Heart right ventricle (tissue), 16 donors: Measurements from ENCODE around the gene PLD4. TPM values are rescaled to one million over a fixed set of nuclear protein-coding genes. Genes with fewer than 3 reads are reported as not detected.

Experiments used
- ATAC-seq, 8 donors: fragments of 200-7000 bp; cut with Tn5 transposase; one replicate each; pipeline ENCODE4 v1.9.1; 2020; ENCODE audit warnings: mild to moderate bottlenecking in 8 of 8, moderate library complexity in 8 of 8, moderate number of reproducible peaks in 1 of 8
- DNase-seq, 2 donors: peaks; one replicate each; pipeline ENCODE4 v3.0.0-alpha.2; 2020
- H3K27ac ChIP-seq, 10 donors: fragments of 200-600 bp; sonication (generic) in 2 of 10; one replicate each; pipeline versions ENCODE4 v1.5.0 to v1.8.0; 2020 to 2022; ENCODE audit warnings: mild to moderate bottlenecking in 3 of 10
- H3K27me3 ChIP-seq, 7 donors: fragments of 200-600 bp; one replicate each; pipeline ENCODE4 v1.8.0; 2021 to 2022; ENCODE audit warnings: mild to moderate bottlenecking in 2 of 7
- H3K36me3 ChIP-seq, 9 donors: fragments of 200-600 bp; sonication (generic) in 1 of 9; one replicate each; pipeline versions ENCODE4 v1.5.0 to v1.8.0; 2020 to 2022; ENCODE audit warnings: mild to moderate bottlenecking in 2 of 9
- H3K4me1 ChIP-seq, 9 donors: fragments of 200-600 bp; sonication (generic) in 1 of 9; one replicate each; pipeline versions ENCODE4 v1.5.0 to v1.8.0; 2020 to 2022; ENCODE audit warnings: mild to moderate bottlenecking in 4 of 9
- H3K4me3 ChIP-seq, 10 donors: fragments of 200-600 bp; sonication (generic) in 2 of 10; one replicate each; pipeline versions ENCODE4 v1.5.0 to v1.8.0; 2020 to 2022; ENCODE audit warnings: mild to moderate bottlenecking in 7 of 10, moderate library complexity in 2 of 10
- H3K9me3 ChIP-seq, 11 donors: fragments of 200-600 bp in 10 of 11; sonication (generic) in 2 of 11; one replicate each; pipeline versions ENCODE4 v1.5.0 to v1.8.0; 2013 to 2022; ENCODE audit warnings: mild to moderate bottlenecking in 2 of 11, control low read depth in 1 of 11, moderate library complexity in 1 of 11
- WGBS, 2 donors: extraction: QIAGEN DNeasy Blood & Tissue Kit; methylation state at CpG; one replicate each; pipeline ENCODE4 v1.1.7; 2013; ENCODE audit warnings: inconsistent platforms in 1 of 2; 5-methylcytosine and 5-hydroxymethylcytosine counted together
- intact Hi-C, 10 donors: fragments of 100-400 bp; cut with DNase I; formaldehyde crosslinking; loops; one replicate each; pipeline versions ENCODE4 v1.11.1 to v1.14.2; 2022
- polyA plus RNA-seq, 2 donors: library from polyadenylated mRNA; stranded (reverse); fragments of 200-250 nt; gene quantifications; one replicate each; pipeline ENCODE4 v1.2.3, GENCODE V29; 2013
- total RNA-seq, 10 donors: library from RNA; stranded (reverse); fragmentation: NEBNext Ultra II Directional in 3 of 10; extraction: Animal tissue kit (Norgen Biotek cat#: 25700) in 3 of 10; gene quantifications; one replicate each; pipeline versions ENCODE4 v1.2.1 to v1.2.4, GENCODE V29; 2021 to 2023
- TF ChIP-seq, protein P1 (sequence below), 9 donors: fragments of 200-600 bp; sonication (generic) in 2 of 9; IDR thresholded peaks; one replicate each; pipeline versions ENCODE4 v1.5.0 to v1.8.0; 2021 to 2022; ENCODE audit warnings: antibody characterized with exemption in 9 of 9, mild to moderate bottlenecking in 5 of 9, moderate library complexity in 1 of 9
- donor health status: Arrhythmogenic right ventricular cardiomyopathy.
- donor health status: ischemic (EF 13 %, LVEDD 7.1; RV severe dilation, severe dysfunction).
- donor health status: healthy with polysubstance abuse.
- donor health status: DM: no; HTN: yes; CAD: no.
- donor health status: DM: no; HTN: no; CAD: no.
- donor health status: ischemic (EF 25% LVEDD 6.9; RV normal size, moderate dysfunction).
- donor health status: ischemic (EF 25% LVEDD 5.7; RV mildly dilated, moderate dysfunction).
- donor health status: healthy.
- donor health status: DM: yes; HTN: yes; CAD: no.
- donor health status: Ischemic cardiomyopathy.
- donor health status: ischemic (EF 35%, LVEDD 5.7; RV mildly dilated, moderate dysfunction).
- donor health status: nonischemic (EF 11% LVEDD 7.7; RV severe dilation, severe dysfunction).
- donor health status: DM: yes; HTN: yes; CAD: no.
- donor health status: PGD.
- donor health status: ischemic (EF 29% LVEDD 5.4; RV normal size, mild dysfunction).
- donor health status: nonischemic (EF 23%, LVEDD 6.1; RV moderate dilation, normal function).

The PLD4 gene
- total and polyA plus RNA-seq, 12 donors: 0.07 to 0.91 (median 0.47) TPM; not detected in 1

DNA sequence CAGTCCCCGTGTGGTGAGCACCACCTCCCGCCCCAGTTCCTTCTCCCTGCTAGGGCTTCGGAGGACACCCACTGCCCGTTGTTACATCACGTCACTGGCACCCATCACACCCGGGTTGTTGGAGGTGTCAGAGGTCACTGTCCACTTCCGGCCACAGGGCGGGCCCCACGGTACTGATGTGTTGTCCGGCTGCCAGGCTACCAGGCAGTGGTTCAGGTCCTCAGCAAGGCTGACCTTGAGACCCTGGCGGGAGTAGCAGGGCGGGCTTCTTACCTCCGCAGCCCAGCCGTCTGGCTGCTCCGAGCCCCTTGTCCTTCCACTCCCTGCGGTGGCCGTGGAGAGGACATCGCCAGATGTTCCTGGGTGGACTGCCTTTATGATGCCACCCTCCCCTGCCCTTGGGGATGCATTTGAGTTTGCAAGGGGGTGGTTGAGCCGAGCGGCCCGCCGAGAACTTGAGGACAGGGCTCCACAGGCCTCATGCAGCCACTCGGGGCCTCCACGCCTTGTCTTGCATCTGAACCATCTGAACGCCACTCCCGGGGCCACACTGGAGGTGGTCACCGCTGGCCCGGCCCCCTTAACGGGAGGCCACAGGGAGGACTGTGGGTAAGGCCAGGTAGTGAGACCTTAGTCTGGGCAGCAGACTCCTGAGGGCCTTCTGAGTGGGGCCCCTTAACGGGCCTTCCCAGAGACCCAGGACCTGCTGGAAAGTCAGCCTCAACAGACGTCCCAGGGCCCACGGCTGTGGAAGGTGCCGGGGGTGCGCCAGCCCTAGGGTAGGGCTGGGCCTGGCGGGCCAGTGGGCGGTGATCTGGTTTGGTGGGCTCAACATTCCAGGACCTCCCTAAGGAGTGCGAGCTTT is 27.1 kb upstream of the PLD4 start:
- TF ChIP-seq, protein P1, sequence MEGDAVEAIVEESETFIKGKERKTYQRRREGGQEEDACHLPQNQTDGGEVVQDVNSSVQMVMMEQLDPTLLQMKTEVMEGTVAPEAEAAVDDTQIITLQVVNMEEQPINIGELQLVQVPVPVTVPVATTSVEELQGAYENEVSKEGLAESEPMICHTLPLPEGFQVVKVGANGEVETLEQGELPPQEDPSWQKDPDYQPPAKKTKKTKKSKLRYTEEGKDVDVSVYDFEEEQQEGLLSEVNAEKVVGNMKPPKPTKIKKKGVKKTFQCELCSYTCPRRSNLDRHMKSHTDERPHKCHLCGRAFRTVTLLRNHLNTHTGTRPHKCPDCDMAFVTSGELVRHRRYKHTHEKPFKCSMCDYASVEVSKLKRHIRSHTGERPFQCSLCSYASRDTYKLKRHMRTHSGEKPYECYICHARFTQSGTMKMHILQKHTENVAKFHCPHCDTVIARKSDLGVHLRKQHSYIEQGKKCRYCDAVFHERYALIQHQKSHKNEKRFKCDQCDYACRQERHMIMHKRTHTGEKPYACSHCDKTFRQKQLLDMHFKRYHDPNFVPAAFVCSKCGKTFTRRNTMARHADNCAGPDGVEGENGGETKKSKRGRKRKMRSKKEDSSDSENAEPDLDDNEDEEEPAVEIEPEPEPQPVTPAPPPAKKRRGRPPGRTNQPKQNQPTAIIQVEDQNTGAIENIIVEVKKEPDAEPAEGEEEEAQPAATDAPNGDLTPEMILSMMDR (IDR thresholded peaks at IDR 0.05): no peak
- H3K27ac ChIP-seq: no peak overlapping the region
- H3K36me3 ChIP-seq: peaks cover 0 to 8% (median 0%) of the 10 kb centered on the region in 9 donors
- WGBS, 2 donors: 87 to 93% methylated on average over 37 of the region's 37 CpGs
- no peak overlapping the region for H3K4me3 ChIP-seq
- no peak for DNase-seq
- no peak for ATAC-seq
- intact Hi-C loops: loop anchor here in 8 of 10 donors (2.0 to 10.0 kb wide), 4 partner anchors 77 to 150 kb away; partner anchors contain the start of gene AHNAK2 (in 1 of the 8)
- H3K9me3 ChIP-seq: no peaks in the 10 kb centered on the region
- H3K27me3 ChIP-seq: no peaks in the 10 kb centered on the region
- peaks cover 5 to 30% (median 17%) of the 10 kb centered on the region in 9 donors for H3K4me1 ChIP-seq

DNA sequence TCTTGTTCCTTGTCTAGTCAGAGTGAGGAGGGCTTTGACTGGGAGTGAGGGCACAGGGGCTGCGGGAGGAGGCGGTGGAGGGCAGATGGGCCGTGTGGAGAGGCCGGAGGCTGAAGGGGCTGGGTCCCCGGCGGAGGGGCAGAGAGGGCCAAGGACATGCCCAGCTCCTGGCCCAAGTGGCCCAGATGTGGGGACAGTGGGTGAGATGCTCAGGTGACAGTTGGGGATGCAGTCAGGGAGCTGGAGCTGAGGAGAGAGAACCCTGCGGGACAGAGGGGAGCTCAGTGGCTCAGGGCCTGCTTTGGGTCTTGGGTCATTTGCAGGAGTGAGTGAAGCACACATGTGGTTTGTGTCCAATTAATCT is 26.5 kb upstream of the PLD4 start:
- H3K36me3 ChIP-seq: peaks cover 0 to 8% (median 0%) of the 10 kb centered on the region in 9 donors
- 95 to 99% methylated on average over 7 of the region's 7 CpGs for WGBS, 2 donors
- DNase-seq: no peak
- no peak overlapping the region for H3K4me3 ChIP-seq
- no peak for ATAC-seq
- TF ChIP-seq, protein P1 (IDR thresholded peaks at IDR 0.05): no peak
- peaks cover 5 to 30% (median 17%) of the 10 kb centered on the region in 9 donors for H3K4me1 ChIP-seq
- intact Hi-C loops: loop anchor here in 7 of 10 donors (2.0 to 10.0 kb wide), 4 partner anchors 77 to 149 kb away; partner anchors contain the start of gene AHNAK2 (in 1 of the 7)
- H3K27me3 ChIP-seq: peaks cover 0 to 2% (median 0%) of the 10 kb centered on the region in 7 donors
- H3K9me3 ChIP-seq: no peaks in the 10 kb centered on the region
- no peak overlapping the region for H3K27ac ChIP-seq

DNA sequence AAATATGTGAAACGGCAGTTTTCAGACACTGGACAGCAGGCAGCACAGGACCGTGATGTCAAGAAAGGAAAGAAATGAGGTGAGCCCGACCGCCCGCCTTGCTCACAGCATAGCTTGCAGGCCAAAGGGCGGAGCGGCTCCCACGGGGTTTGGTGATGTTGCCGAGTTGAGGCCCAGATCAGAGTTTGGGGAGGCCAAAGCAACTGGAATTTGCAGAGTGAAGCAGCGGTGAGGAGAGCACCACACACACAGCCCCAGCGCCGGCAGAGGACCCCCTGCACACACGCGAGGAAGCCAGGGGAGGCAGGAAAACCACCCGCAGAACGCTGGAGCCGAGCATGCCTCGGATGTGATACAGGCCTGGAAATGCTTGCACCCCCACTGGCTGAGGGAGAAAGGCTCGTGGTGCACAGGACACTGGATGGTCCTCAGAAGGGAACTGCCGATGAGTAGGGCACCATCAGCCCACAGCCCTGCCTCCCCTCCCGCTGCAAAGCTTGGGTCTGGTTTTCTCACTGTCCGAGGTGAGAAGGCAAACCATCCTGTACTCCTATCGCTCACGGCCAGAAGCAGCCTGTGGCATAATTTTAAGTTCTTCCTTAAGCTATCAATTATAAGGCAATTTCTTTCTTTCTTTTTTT is 25.7 kb upstream of the PLD4 start:
- TF ChIP-seq, protein P1 (IDR thresholded peaks at IDR 0.05): no peak
- Histone ChIP-seq H3K9me3 (no peaks in the 10 kb centered on the region), H3K27me3 (peaks cover 0 to 9% (median 0%) of the 10 kb centered on the region in 7 donors), H3K4me1 (peaks cover 5 to 29% (median 17%) of the 10 kb centered on the region in 9 donors), H3K36me3 (no peaks in the 10 kb centered on the region), H3K4me3 (no peak overlapping the region), H3K27ac (no peak overlapping the region)
- no peak for DNase-seq
- no peak for ATAC-seq
- 66 to 68% methylated on average over 24 of the region's 24 CpGs for WGBS, 2 donors
- intact Hi-C loops: loop anchor here in 7 of 10 donors (2.0 to 10.0 kb wide), 4 partner anchors 76 to 148 kb away; partner anchors contain the start of gene AHNAK2 (in 1 of the 7)

DNA sequence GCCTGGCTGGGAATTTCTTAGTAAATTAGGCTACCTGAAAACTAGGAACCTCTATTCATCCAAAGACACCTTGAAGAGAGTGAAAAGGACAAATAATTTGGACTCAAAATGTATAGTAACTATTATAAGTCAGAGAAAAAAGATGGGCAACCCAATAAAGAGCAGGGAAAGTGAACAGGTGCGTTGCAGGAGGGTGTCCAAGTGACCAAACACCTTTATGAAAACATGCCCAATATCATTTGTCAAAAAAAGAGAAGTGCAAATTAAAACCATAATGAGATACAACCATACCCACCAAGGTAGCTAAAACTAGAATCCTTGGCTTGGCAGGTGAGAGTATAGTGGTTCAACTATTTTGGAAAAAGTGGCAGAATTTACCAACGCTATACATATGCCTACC is 24.9 kb upstream of the PLD4 start:
- Histone ChIP-seq H3K9me3 (no peaks in the 10 kb centered on the region), H3K27ac (no peak overlapping the region), H3K4me3 (no peak overlapping the region), H3K27me3 (peaks cover 0 to 14% (median 0%) of the 10 kb centered on the region in 7 donors), H3K36me3 (no peaks in the 10 kb centered on the region), H3K4me1 (peaks cover 5 to 21% (median 11%) of the 10 kb centered on the region in 9 donors)
- ATAC-seq (no peak), DNase-seq (no peak)
- intact Hi-C loops: loop anchor here in 7 of 10 donors (2.0 to 10.0 kb wide), 5 partner anchors 75 to 1957 kb away; partner anchors contain the start of gene AHNAK2 (in 1 of the 7)
- TF ChIP-seq, protein P1 (IDR thresholded peaks at IDR 0.05): no peak
- 46 to 63% methylated on average over 2 of the region's 2 CpGs for WGBS, 2 donors
